Stimulated activated naive CD4-positive, alpha-beta T cell treated with Interleukin-2 at 50 U/mL for 16 hours (primary cell): ENCODE data around the gene NAALADL2.
"Not testable (repeated sequence)": the region's sequence is repeated elsewhere in the genome, so short reads cannot be mapped to it uniquely, and the experiment has no call there.

Experiments used
- DNase-seq: peaks from one replicate; lab custom pipeline; 2025; lab: John Stamatoyannopoulos, UW

The NAALADL2 gene

GRCh38 chr3:175374705-175375104 is 515.6 kb downstream of the NAALADL2 start:
- DNase-seq: no peak

- DNase-seq: no peak
These were observed 519.2 kb downstream of the NAALADL2 start for GRCh38 chr3:175378348-175378747.

- DNase-seq: no peak
These were observed 522.6 kb downstream of the NAALADL2 start for GRCh38 chr3:175381685-175382084.

GRCh38 chr3:175383371-175383770 is 524.2 kb downstream of the NAALADL2 start:
- no peak for DNase-seq

- DNase-seq: no peak
These were observed 524.7 kb downstream of the NAALADL2 start for GRCh38 chr3:175383813-175384212.

GRCh38 chr3:175384569-175384968 is 525.4 kb downstream of the NAALADL2 start:
- DNase-seq: no peak

- no peak for DNase-seq
These were observed 527.5 kb downstream of the NAALADL2 start for GRCh38 chr3:175386630-175387029.

GRCh38 chr3:175389560-175389959 is 530.4 kb downstream of the NAALADL2 start:
- DNase-seq: no peak

- DNase-seq: no peak
These were observed 532.5 kb downstream of the NAALADL2 start for GRCh38 chr3:175391601-175392000.

GRCh38 chr3:175392653-175393052 is 533.5 kb downstream of the NAALADL2 start:
- DNase-seq: no peak

- no peak for DNase-seq
These were observed 538.2 kb downstream of the NAALADL2 start for GRCh38 chr3:175397372-175397771.

- no peak for DNase-seq
These were observed 539.5 kb downstream of the NAALADL2 start for GRCh38 chr3:175398676-175399075.

GRCh38 chr3:175399156-175399840 is 540.2 kb downstream of the NAALADL2 start:
- no peak for DNase-seq

- no peak for DNase-seq
These were observed 544.9 kb downstream of the NAALADL2 start for GRCh38 chr3:175404027-175404426.

GRCh38 chr3:175404621-175405020 is 545.5 kb downstream of the NAALADL2 start:
- DNase-seq: no peak

GRCh38 chr3:175410251-175410650 is 551.1 kb downstream of the NAALADL2 start:
- no peak for DNase-seq

GRCh38 chr3:175411405-175411804 is 552.3 kb downstream of the NAALADL2 start:
- no peak for DNase-seq

GRCh38 chr3:175411946-175412345 is 552.8 kb downstream of the NAALADL2 start:
- no peak for DNase-seq

GRCh38 chr3:175413926-175414325 is 554.8 kb downstream of the NAALADL2 start:
- DNase-seq: no peak

- no peak for DNase-seq
These were observed 557.5 kb downstream of the NAALADL2 start for GRCh38 chr3:175416600-175416999.

GRCh38 chr3:175417426-175417825 is 558.3 kb downstream of the NAALADL2 start:
- no peak for DNase-seq

GRCh38 chr3:175421902-175422301 is 562.8 kb downstream of the NAALADL2 start:
- DNase-seq: no peak

GRCh38 chr3:175422744-175423143 is 563.6 kb downstream of the NAALADL2 start:
- DNase-seq: no peak

- not testable (repeated sequence) for DNase-seq
These were observed 564.7 kb downstream of the NAALADL2 start for GRCh38 chr3:175423848-175424247.
